DMS 273 (cell line): ENCODE measurements around the gene GNG12.

Source experiments
- DNase-seq: peaks from one replicate; lab custom pipeline; 2025; ENCODE audit not compliant: unreplicated experiment; lab: John Stamatoyannopoulos, UW

GNG12 gene

GRCh38 chr1:67759066-67759465 is 74.2 kb downstream of the GNG12 start:
- DNase-seq = no peak

DNA sequence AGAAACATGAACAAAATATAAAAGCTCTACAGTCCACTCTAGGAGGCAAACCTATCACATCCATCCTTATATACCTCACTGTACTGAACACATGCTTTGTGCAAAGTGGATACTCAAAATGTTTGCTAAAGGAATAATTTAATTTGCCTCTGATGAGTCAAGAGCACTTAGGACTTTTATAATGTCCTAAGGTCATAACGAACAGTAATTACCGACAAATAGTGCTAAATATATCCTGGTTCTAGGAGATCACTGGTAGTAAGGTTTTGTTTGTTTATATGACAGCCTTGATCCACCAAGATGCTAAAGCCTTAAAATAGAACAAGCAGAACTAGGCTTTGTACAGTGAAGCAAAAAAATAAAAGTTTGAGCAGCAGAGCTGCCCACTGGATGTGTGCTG is 77.6 kb downstream of the GNG12 start:
- no peak for DNase-seq

GRCh38 chr1:67755160-67755559 is 78.1 kb downstream of the GNG12 start:
- no peak for DNase-seq

- DNase-seq = no peak
These were observed 78.7 kb downstream of the GNG12 start for GRCh38 chr1:67754526-67754920.

DNA sequence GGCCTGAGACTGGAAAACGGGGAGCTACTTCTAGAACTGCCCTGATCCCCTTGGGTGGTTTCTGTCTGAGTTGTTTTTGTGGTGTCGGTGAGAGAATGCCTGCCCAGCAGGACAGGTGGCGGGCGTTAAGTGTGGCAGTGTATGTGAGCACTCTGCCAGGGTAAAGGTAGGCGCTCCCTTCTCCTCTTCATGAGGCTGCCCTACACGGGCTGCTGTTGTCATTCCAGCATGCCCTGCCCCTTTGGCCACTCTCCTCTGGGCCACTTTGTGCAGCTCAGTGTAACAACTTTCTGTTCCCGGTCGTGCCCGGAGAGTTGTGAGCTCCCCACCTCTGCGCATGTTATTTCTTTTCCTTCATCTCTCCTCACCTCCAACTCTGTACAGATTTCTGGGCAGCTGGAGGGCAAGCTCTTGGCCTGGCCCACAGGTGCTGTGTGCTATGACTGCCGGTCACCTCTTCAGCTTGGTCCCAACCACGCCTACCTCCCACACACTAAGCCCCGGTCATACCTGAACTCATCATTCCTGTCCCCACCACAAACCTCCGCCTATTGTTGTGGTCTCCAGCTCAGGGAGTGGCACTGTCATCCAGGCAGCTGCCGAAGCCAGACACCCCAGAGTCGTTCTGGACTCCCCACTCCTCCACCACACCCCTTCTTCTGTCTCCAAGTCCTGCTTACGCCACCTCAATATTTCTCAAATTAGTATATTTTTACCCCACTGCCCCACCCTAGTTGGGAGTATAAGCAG is 79.3 kb downstream of the GNG12 start:
- peak; percentile 15 for DNase-seq

- DNase-seq = no peak
These were observed 81.0 kb downstream of the GNG12 start for GRCh38 chr1:67752306-67752705.

DNA sequence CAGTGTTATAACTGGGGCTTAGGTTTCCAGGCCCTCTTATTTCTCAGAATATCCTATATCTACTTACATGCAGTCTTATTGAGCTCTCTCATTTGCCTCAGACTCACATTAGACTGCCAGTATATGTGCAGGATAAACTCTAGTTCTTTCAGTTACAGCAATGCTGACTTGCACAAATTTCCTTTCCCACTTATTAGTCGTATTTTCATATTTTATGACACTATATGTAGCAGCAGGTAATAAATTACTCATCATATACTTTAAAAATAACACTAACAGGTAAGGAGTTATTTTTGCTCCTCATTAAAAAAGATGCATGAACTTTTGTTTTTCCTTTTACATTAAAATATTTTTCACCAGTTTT is 82.6 kb downstream of the GNG12 start:
- peak; percentile 38 for DNase-seq

DNA sequence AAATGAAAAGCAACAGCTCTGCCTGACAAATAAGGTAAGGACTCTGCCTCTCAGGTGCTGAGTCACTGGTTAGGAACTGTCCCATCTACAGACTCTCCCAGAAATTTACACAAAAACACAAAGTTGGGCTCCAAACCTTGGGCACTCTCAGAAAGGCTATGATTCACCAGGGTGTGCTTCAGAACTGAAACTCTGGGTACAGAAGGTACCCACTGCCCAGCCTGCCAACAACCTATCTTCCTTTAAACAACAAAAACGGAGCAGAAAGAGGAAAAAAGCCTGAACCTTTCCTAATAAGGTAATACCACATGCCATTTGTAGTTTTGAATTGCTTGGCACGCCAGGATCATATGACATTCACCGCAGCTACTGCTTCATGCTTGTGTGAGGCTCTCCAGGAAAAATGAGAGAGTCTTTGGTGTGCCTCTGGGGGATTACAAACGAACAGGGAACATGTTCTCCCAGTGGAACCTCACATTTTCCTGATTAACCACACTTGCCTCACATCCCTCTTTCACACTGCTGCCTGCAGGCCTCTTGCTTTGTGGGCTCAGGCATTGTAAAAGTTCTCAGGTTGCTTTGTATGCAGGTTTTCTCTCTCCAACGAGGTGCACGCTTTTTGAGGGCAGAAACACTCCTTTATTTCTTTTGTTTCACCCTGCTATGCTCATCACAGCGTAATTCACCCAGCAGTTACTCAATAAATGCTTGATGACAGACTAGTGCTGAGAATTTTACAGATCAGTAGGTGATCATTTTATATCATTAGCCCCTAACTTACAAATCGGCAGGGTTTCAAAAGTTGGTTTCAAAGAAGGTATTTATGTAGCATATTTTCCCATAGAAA is 83.2 kb downstream of the GNG12 start:
- peak; percentile 84 for DNase-seq

GRCh38 chr1:67749263-67749843 is 83.9 kb downstream of the GNG12 start:
- no peak for DNase-seq

GRCh38 chr1:67748630-67749029 is 84.6 kb downstream of the GNG12 start:
- DNase-seq = peak; percentile 49

GRCh38 chr1:67747671-67748546 is 85.4 kb downstream of the GNG12 start:
- no peak for DNase-seq

GRCh38 chr1:67745875-67746698 is 87.2 kb downstream of the GNG12 start:
- DNase-seq = no peak

- DNase-seq = no peak
These were observed 90.1 kb downstream of the GNG12 start for GRCh38 chr1:67743072-67743725.

DNA sequence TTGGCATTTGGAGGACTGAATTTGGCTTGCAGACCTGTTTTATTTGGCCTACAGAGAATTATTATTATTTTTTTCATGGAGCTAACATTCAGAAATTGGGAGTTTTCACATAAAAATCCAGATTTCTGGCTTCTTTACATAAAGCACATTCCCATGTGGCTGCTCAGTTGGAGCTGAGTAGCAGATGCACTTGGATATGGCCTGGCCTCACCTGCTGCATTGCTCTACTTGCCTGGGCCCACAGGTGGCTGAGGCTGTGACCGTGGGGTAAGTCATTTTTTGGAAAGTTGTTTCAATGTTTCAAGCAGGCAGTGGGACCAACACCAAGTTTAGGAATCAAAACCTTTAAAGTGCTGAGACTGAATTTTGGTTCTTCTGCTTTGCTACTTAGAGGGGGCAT is 91.5 kb downstream of the GNG12 start:
- DNase-seq = peak; percentile 26

- DNase-seq = peak; percentile 87
These were observed 92.1 kb downstream of the GNG12 start for GRCh38 chr1:67741121-67741520.

DNA sequence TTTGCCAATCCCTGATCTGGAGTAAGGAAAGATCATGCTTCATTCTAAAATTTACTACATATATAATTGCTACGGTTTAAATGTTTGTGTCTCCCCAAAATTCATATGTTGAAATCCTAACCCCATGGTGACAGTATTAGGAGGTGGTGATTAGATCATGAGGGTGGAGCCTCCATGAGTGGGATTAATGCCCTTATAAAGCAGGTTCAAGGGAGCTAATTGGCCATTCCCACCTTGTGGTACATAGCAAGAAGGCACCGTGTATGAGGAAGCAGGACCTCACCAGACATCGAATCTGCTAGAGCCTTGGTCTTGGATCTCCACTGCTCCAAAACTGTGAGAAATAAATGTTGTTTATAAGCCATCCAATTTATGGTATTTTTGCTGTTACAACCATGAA is 92.7 kb downstream of the GNG12 start:
- peak; percentile 78 for DNase-seq

DNA sequence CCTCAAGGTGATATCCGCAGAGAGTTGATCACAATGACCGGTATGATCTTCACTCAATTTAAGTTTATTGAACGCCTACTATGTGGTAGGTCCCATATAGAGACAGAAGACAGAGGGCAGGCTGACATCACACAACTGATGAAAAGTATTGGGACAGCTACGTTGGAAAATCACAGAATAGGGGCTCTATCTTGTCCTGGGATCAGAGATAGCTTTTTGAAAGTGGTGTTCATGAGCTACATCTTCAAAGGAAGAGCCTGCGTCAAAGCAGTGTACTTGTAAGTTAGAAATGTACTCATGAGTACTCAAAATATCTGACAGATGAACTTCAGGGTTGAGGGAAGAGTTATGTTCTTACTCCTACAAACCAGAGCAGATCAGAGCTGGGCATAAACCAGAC is 93.9 kb downstream of the GNG12 start:
- DNase-seq = no peak

GRCh38 chr1:67738401-67738800 is 94.9 kb downstream of the GNG12 start:
- no peak for DNase-seq

GRCh38 chr1:67737875-67738274 is 95.4 kb downstream of the GNG12 start:
- no peak for DNase-seq

DNA sequence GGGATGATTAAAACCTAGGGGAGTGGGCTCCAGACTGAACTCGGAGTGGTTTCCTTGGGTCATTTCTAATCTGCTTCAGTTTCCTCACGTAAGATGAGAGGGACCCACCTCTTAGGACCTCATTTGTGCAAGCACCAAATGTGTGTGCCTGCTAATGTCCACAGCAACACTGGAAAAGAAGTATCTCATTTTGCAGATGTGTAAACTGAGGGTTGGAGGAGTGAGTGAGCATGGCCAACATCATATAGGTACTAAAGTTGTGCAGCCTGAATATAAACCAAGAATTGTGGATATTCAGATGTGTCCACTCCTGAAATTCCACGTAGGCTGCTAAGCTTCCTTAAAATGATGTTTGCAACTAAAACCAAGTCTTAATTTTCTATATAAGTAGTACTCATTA is 96.5 kb downstream of the GNG12 start:
- no peak for DNase-seq
